T-helper 22 cell (primary cell): ENCODE results near the gene GCK.

Experiments used
- DNase-seq: peaks from one replicate; pipeline ENCODE4 v3.0.0-alpha.2; 2020; ENCODE audit warnings: low read depth

Gene GCK

GRCh38 chr7:44103923-44104859 lies 85.0 kb downstream of the GCK start, which contains the start of gene AEBP1:
TSS of gene AEBP1 (plus strand) at chr7:44104345. CDS start at chr7:44104666, 321 bp downstream.
- no peak for DNase-seq

GRCh38 chr7:44103566-44103922 lies 85.7 kb downstream of the GCK start:
- DNase-seq = no peak

- DNase-seq = no peak
These were observed 86.2 kb downstream of the GCK start for GRCh38 chr7:44102846-44103565.

GRCh38 chr7:44101966-44102845 lies 87.0 kb downstream of the GCK start:
- no peak for DNase-seq

- no peak for DNase-seq
These were observed 87.8 kb downstream of the GCK start for GRCh38 chr7:44101303-44101965.

GRCh38 chr7:44100458-44101302 lies 88.6 kb downstream of the GCK start:
- DNase-seq = no peak

- no peak for DNase-seq
These were observed 89.6 kb downstream of the GCK start for GRCh38 chr7:44099669-44100068.

- no peak for DNase-seq
These were observed 90.9 kb downstream of the GCK start for GRCh38 chr7:44098092-44099068.

- DNase-seq = no peak
These were observed 91.9 kb downstream of the GCK start for GRCh38 chr7:44097064-44097932.

- DNase-seq = no peak
These were observed 92.8 kb downstream of the GCK start for GRCh38 chr7:44096326-44096881.

- no peak for DNase-seq
These were observed 93.5 kb downstream of the GCK start for GRCh38 chr7:44095781-44096180.

GRCh38 chr7:44094883-44095592 lies 94.2 kb downstream of the GCK start:
- no peak for DNase-seq

- no peak for DNase-seq
These were observed 94.9 kb downstream of the GCK start for GRCh38 chr7:44094365-44094764.
